ENCODE measurements around the gene PDE6H.

Gene PDE6H

GRCh38 chr12:14994610-14995009 is 21.8 kb downstream of the PDE6H start:
- intact Hi-C loops (cut with DNase I), result loop anchor here (5.0 kb wide), 1 partner anchor 152 kb away; the partner anchor contains the start of gene ART4
- DNase-seq, result no peak

- no peak for DNase-seq
- intact Hi-C loops (cut with DNase I), result loop anchor here (5.0 kb wide), 1 partner anchor 154 kb away; the partner anchor contains the start of gene ART4
Measured at GRCh38 chr12:14995583-14996425, 23.0 kb downstream of the PDE6H start.

GRCh38 chr12:14997998-14998397 is 25.2 kb downstream of the PDE6H start:
- DNase-seq, result no peak
- intact Hi-C loops (cut with DNase I), result loop anchor here (5.0 kb wide), 1 partner anchor 156 kb away; the partner anchor contains the start of gene ART4

- intact Hi-C loops (cut with DNase I), result loop anchor here (5.0 kb wide), 1 partner anchor 157 kb away; the partner anchor contains the start of gene ART4
- no peak for DNase-seq
Measured at GRCh38 chr12:14999021-14999694, 26.3 kb downstream of the PDE6H start.

- no peak for DNase-seq
- intact Hi-C loops (cut with DNase I), result loop anchor here (5.0 kb wide), 1 partner anchor 158 kb away; the partner anchor contains the start of gene ART4
Measured at GRCh38 chr12:14999695-15000365, 27.0 kb downstream of the PDE6H start.

- intact Hi-C loops (cut with DNase I), result no loop called here
- no peak for DNase-seq
Measured at GRCh38 chr12:15000575-15000974, 27.7 kb downstream of the PDE6H start.

- intact Hi-C loops (cut with DNase I), result no loop called here
- peak in 38 of 42 donors; percentile 2 to 60 (median 31) for DNase-seq
Measured at GRCh38 chr12:15001733-15002382, 29.0 kb downstream of the PDE6H start.

- intact Hi-C loops (cut with DNase I), result no loop called here
- no peak for DNase-seq
Measured at GRCh38 chr12:15004421-15004820, 31.6 kb downstream of the PDE6H start.

- no peak for DNase-seq
- intact Hi-C loops (cut with DNase I), result no loop called here
Measured at GRCh38 chr12:15005064-15005463, 32.2 kb downstream of the PDE6H start.

- intact Hi-C loops (cut with DNase I), result no loop called here
- DNase-seq, result no peak
Measured at GRCh38 chr12:15007551-15007950, 34.7 kb downstream of the PDE6H start.

- intact Hi-C loops (cut with DNase I), result no loop called here
- DNase-seq, result no peak
Measured at GRCh38 chr12:15011162-15011561, 38.3 kb downstream of the PDE6H start.

- DNase-seq, result no peak
Measured at GRCh38 chr12:15013634-15014179, 40.9 kb downstream of the PDE6H start.

GRCh38 chr12:15014708-15015107 is 41.9 kb downstream of the PDE6H start:
- intact Hi-C loops (cut with DNase I), result no loop called here
- no peak for DNase-seq

More at GRCh38 chr12:15013634-15014179, 40.9 kb downstream of the PDE6H start:
- intact Hi-C loops (cut with DNase I), result no loop called here

GRCh38 chr12:15015121-15015520 is 42.3 kb downstream of the PDE6H start:
- DNase-seq, result no peak
- intact Hi-C loops (cut with DNase I), result no loop called here

GRCh38 chr12:15020156-15020555 is 47.3 kb downstream of the PDE6H start:
- DNase-seq, result no peak
- intact Hi-C loops (cut with DNase I), result no loop called here
